Ovary (tissue), 9 donors: ENCODE results near the gene RIC3. TPM values are rescaled to one million over a fixed set of nuclear protein-coding genes. Genes with fewer than 3 reads are reported as not detected.

Experiments
- DNase-seq, 5 donors: peaks; one replicate each; pipeline ENCODE4 v3.0.0-alpha.2; 2019 to 2020
- H3K27ac ChIP-seq, 2 donors: fragments of 200-600 bp; one replicate each; pipeline versions ENCODE4 v1.5.1 to v1.8.0; 2019 to 2022
- H3K27me3 ChIP-seq: fragments of 200-600 bp; one replicate; pipeline ENCODE4 v1.8.0; 2022
- H3K36me3 ChIP-seq: fragments of 200-600 bp; sonication (generic); one replicate; pipeline ENCODE4 v1.5.1; 2019
- H3K4me1 ChIP-seq: one replicate; pipeline ENCODE4 v1.8.1; 2013; ENCODE audit warnings: mild to moderate bottlenecking, moderate library complexity; ENCODE audit not compliant: insufficient read depth
- H3K4me3 ChIP-seq: fragments of 200-600 bp; sonication (generic); one replicate; pipeline ENCODE4 v1.5.1; 2017
- H3K9me3 ChIP-seq, 2 donors: fragments of 200-600 bp in 1 of 2; sonication (generic) in 1 of 2; one replicate each; pipeline versions ENCODE4 v1.5.1 to v1.8.1; 2013 to 2019; ENCODE audit warnings: mild to moderate bottlenecking in 1 of 2, moderate library complexity in 1 of 2
- CTCF ChIP-seq, 3 donors: fragments of 450-650 bp in 2 of 3; fragments of 200-600 bp in 1 of 3; IDR thresholded peaks; one replicate each; pipeline versions ENCODE4 v1.5.1 to v1.8.0; 2016 to 2022; ENCODE audit warnings: antibody characterized with exemption in 3 of 3, mild to moderate bottlenecking in 1 of 3
- EP300 ChIP-seq: sonication (generic); formaldehyde crosslinking; IDR thresholded peaks from one replicate; pipeline ENCODE4 v1.6.1; 2017; ENCODE audit warnings: antibody characterized with exemption
- POLR2A ChIP-seq: fragments of 450-650 bp; IDR thresholded peaks from one replicate; pipeline ENCODE4 v1.6.1; 2017; ENCODE audit warnings: antibody characterized with exemption, mild to moderate bottlenecking, moderate library complexity
- whole genome bisulfite sequencing, 3 donors: extraction: QIAGEN DNeasy Blood & Tissue Kit in 1 of 3; methylation state at CpG; one replicate each; pipeline versions ENCODE4 v1.1.5 to v1.1.7; 2013 to 2017; 5-methylcytosine and 5-hydroxymethylcytosine counted together
- intact Hi-C, 4 donors: fragments of 100-400 bp; cut with DNase I; formaldehyde crosslinking; loops; one replicate each; pipeline versions ENCODE4 v1.11.0 to v1.15.1; 2022 to 2023
- polyA plus RNA-seq, 2 donors: library from polyadenylated mRNA; stranded (reverse); fragments of 200-250 nt in 1 of 2; fragments of 350-450 nt in 1 of 2; fragmentation: Illumina TruSeq in 1 of 2; extraction: RNeasy Lipid Tissue Mini Kit (QIAGEN cat#74804) in 1 of 2; gene quantifications; one replicate each; pipeline ENCODE4 v1.2.3, GENCODE V29; 2013 to 2014
- total RNA-seq, 7 donors: library from RNA; depleted of rRNA in 2 of 7; stranded (reverse); fragments of >200 nt in 2 of 7; fragmentation: NEBNext Ultra II Directional in 3 of 7; extraction: Animal tissue kit (Norgen Biotek cat#: 25700) in 3 of 7; gene quantifications; one replicate each; pipeline versions ENCODE4 v1.1.0 to v1.2.4, GENCODE V29; 2016 to 2023
- donor health status: DM: no; HTN: no; CAD: no; lungs with moderate emphysema.
- donor health status: DM: no; HTN: no; CAD: no.
- donor health status: Bipolar disorder and iron deficiency.
- donor health status: DM: yes; HTN: yes; CAD: no.
- donor health status: DM: no; HTN: no; CAD: no.
- donor health status: DM: yes; HTN: yes; CAD: no.

The RIC3 gene
- total and polyA plus RNA-seq, 9 donors, result 10.6 to 31.4 (median 26.3) TPM

GRCh38 chr11:8213376-8213775 lies 44.6 kb upstream of the RIC3 start:
- TF ChIP-seq EP300 (no peak), POLR2A (no peak), CTCF (IDR thresholded peaks at IDR 0.05) (no peak)
- Histone ChIP-seq H3K27me3 (no peaks in the 10 kb centered on the region), H3K27ac (no peak overlapping the region), H3K4me1 (no peaks in the 10 kb centered on the region), H3K4me3 (no peak overlapping the region), H3K9me3 (no peaks in the 10 kb centered on the region), H3K36me3 (no peaks in the 10 kb centered on the region)
- 72 to 79% (median 78%) methylated on average over 4 of the region's 4 CpGs for whole genome bisulfite sequencing, 3 donors
- DNase-seq, result no peak
- intact Hi-C loops, result no loop called here

GRCh38 chr11:8209208-8209807 lies 40.5 kb upstream of the RIC3 start:
- no peak for DNase-seq
- Histone ChIP-seq H3K27ac (no peak overlapping the region), H3K4me3 (no peak overlapping the region), H3K9me3 (no peaks in the 10 kb centered on the region), H3K4me1 (no peaks in the 10 kb centered on the region), H3K36me3 (no peaks in the 10 kb centered on the region), H3K27me3 (no peaks in the 10 kb centered on the region)
- intact Hi-C loops, result no loop called here
- TF ChIP-seq POLR2A, result no peak
- no peak for TF ChIP-seq EP300
- TF ChIP-seq CTCF (IDR thresholded peaks at IDR 0.05), result no peak
- WGBS, 3 donors, result 62 to 63% (median 62%) methylated on average over 4 of the region's 4 CpGs

GRCh38 chr11:8207080-8208000 lies 38.5 kb upstream of the RIC3 start:
- Histone ChIP-seq H3K9me3 (no peaks in the 10 kb centered on the region), H3K27ac (no peak overlapping the region), H3K36me3 (no peaks in the 10 kb centered on the region), H3K27me3 (no peaks in the 10 kb centered on the region), H3K4me1 (no peaks in the 10 kb centered on the region), H3K4me3 (no peak overlapping the region)
- WGBS, 3 donors, result 40 to 42% (median 41%) methylated on average over 20 of the region's 20 CpGs
- DNase-seq, result no peak
- TF ChIP-seq EP300, result no peak
- TF ChIP-seq CTCF (IDR thresholded peaks at IDR 0.05), result no peak
- TF ChIP-seq POLR2A, result no peak
- intact Hi-C loops, result no loop called here

GRCh38 chr11:8206251-8207079 lies 37.6 kb upstream of the RIC3 start:
- no peak for TF ChIP-seq EP300
- TF ChIP-seq POLR2A, result no peak

More at GRCh38 chr11:8206251-8207079, 37.6 kb upstream of the RIC3 start:
- Histone ChIP-seq H3K9me3 (no peaks in the 10 kb centered on the region), H3K36me3 (no peaks in the 10 kb centered on the region), H3K27me3 (no peaks in the 10 kb centered on the region), H3K27ac (no peak overlapping the region), H3K4me1 (no peaks in the 10 kb centered on the region), H3K4me3 (no peak overlapping the region)
- DNase-seq, result peak in 2 of 5 donors; percentile 29 to 46
- intact Hi-C loops, result no loop called here
- 13 to 30% (median 21%) methylated on average over 30 to 31 of the region's 31 CpGs for WGBS, 3 donors
